Keratinocyte (primary cell): Measurements from ENCODE around the gene CHAC2. TPM values are rescaled to one million over a fixed set of nuclear protein-coding genes. Genes with fewer than 3 reads are reported as not detected.
A peak's percentile ranks its signal among the peaks of the same experiment; 100 is the strongest.

ENCODE experiments used
- DNase-seq: peaks from one replicate; pipeline ENCODE4 v3.0.0-alpha.2; 2011; ENCODE audit warnings: low read depth, missing footprints, low spot score
- FAIRE-seq: peaks from 2 replicates; lab custom pipeline; 2011; peaks lifted over from hg19 to GRCh38; lab: Jason Lieb, UNC
- H2AFZ ChIP-seq: 2 replicates; pipeline ENCODE4 v1.6.0; 2012; ENCODE audit warnings: low read length, control low read depth, inconsistent platforms; ENCODE audit not compliant: control insufficient read depth
- H3K27ac ChIP-seq: 2 replicates; pipeline ENCODE4 v1.5.1; 2011; ENCODE audit warnings: low read length; ENCODE audit not compliant: control insufficient read depth, insufficient read depth
- H3K27me3 ChIP-seq: 3 replicates; pipeline ENCODE4 v1.6.0; 2011; ENCODE audit warnings: low read length; ENCODE audit not compliant: control insufficient read depth, insufficient read depth; ENCODE audit errors: extremely low read depth
- H3K36me3 ChIP-seq, 2 experiments: 2 replicates in 1 of 2; 3 replicates in 1 of 2; pipeline ENCODE4 v1.5.1; 2011; ENCODE audit warnings: low read length in 2 of 2, mild to moderate bottlenecking in 1 of 2; ENCODE audit not compliant: control insufficient read depth in 2 of 2, insufficient read depth in 2 of 2; ENCODE audit errors: extremely low read depth in 1 of 2
- H3K4me1 ChIP-seq: 3 replicates; pipeline ENCODE4 v1.5.1; 2011; ENCODE audit warnings: low read length; ENCODE audit not compliant: control insufficient read depth, insufficient read depth; ENCODE audit errors: extremely low read depth
- H3K4me2 ChIP-seq: 3 replicates; pipeline ENCODE4 v1.6.0; 2011; ENCODE audit warnings: low read depth, low read length; ENCODE audit not compliant: control insufficient read depth, insufficient read depth; ENCODE audit errors: extremely low read depth
- H3K4me3 ChIP-seq, 3 experiments: fragments of 200-600 bp in 1 of 3; sonication (generic) in 1 of 3; 2 replicates in 2 of 3; 3 replicates in 1 of 3; pipeline ENCODE4 v1.5.1; 2011 to 2016; ENCODE audit warnings: low read length in 3 of 3, mild to moderate bottlenecking in 3 of 3, control low read depth in 2 of 3, inconsistent platforms in 1 of 3, low read depth in 1 of 3, mixed read lengths in 1 of 3, mixed run types in 1 of 3, moderate library complexity in 1 of 3; ENCODE audit not compliant: control insufficient read depth in 2 of 3, insufficient read depth in 2 of 3; ENCODE audit errors: extremely low read depth in 1 of 3
- H3K79me2 ChIP-seq: 2 replicates; pipeline ENCODE4 v1.6.0; 2012; ENCODE audit warnings: low read length; ENCODE audit not compliant: control insufficient read depth, insufficient read depth
- H3K9ac ChIP-seq: 3 replicates; pipeline ENCODE4 v1.6.0; 2011; ENCODE audit warnings: low read length; ENCODE audit not compliant: control insufficient read depth, insufficient read depth; ENCODE audit errors: extremely low read depth
- H3K9me1 ChIP-seq: 3 replicates; pipeline ENCODE4 v1.6.0; 2011; ENCODE audit warnings: low read length; ENCODE audit not compliant: control insufficient read depth, insufficient read depth; ENCODE audit errors: extremely low read depth
- H3K9me3 ChIP-seq: 2 replicates; pipeline ENCODE4 v1.5.1; 2012; ENCODE audit warnings: low read depth, low read length; ENCODE audit not compliant: control insufficient read depth
- H4K20me1 ChIP-seq: 3 replicates; pipeline ENCODE4 v1.6.0; 2011; ENCODE audit warnings: low read length; ENCODE audit not compliant: control insufficient read depth, insufficient read depth; ENCODE audit errors: extremely low read depth
- CTCF ChIP-seq, 3 experiments: IDR thresholded peaks in 1 of 3; conservative IDR thresholded peaks in 1 of 3; optimal IDR thresholded peaks in 1 of 3; 2 replicates in 2 of 3; 3 replicates in 1 of 3; pipeline versions ENCODE3 to v1.5.1; 2011; ENCODE audit warnings: low read length in 3 of 3, mild to moderate bottlenecking in 3 of 3, moderate library complexity in 2 of 3, control low read depth in 1 of 3, inconsistent platforms in 1 of 3; ENCODE audit not compliant: insufficient read depth in 2 of 3; ENCODE audit errors: extremely low read depth in 1 of 3
- EZH2 ChIP-seq: IDR thresholded peaks from one replicate; pipeline ENCODE4 v1.6.1; 2012; ENCODE audit warnings: inconsistent platforms, mild to moderate bottlenecking, low read length, moderate library complexity
- dilution Hi-C: fragments of 300-500 bp; cut with MboI; formaldehyde crosslinking; loops from one replicate; pipeline ENCODE4 v1.7.0; 2020; ENCODE audit warnings: low sequenced_read_pairs; ENCODE audit not compliant: extremely low pct_ligation_motif_present
- polyA plus RNA-seq, 5 experiments: library from polyadenylated mRNA; depleted of rRNA in 3 of 5; stranded (reverse) in 3 of 5; stranded (forward) in 1 of 5; unstranded in 1 of 5; fragments of >200 nt; gene quantifications; 1 replicate in 1 of 5; 2 replicates in 3 of 5; 3 replicates in 1 of 5; pipeline versions ENCODE4 v1.2.1 to v1.2.3, GENCODE V29; 2011 to 2012; ENCODE audit warnings: missing spikeins in 2 of 5, low read depth in 1 of 5, low replicate concordance in 1 of 5

The CHAC2 gene
- polyA plus RNA-seq, 1 donor (not counting 4 experiments of a cell fraction or from before 2014, with no cell fraction given) = 10.9 TPM

- dilution Hi-C loops = no loop called here
- peaks cover 24% of the 10 kb centered on the region for H3K4me1 ChIP-seq
- DNase-seq (no peak), FAIRE-seq (no peak)
- no peaks in the 10 kb centered on the region for H3K36me3 ChIP-seq
- TF ChIP-seq EZH2 (no peak), CTCF (optimal IDR thresholded peaks at IDR 0.05 in 1 of 3, IDR thresholded peaks at IDR 0.05 in 1 of 3, conservative IDR thresholded peaks at IDR 0.05 in 1 of 3; ENCODE audit: extremely low read depth in 1 of 3, insufficient read depth in 2 of 3, low read length in 3 of 3) (no peak)
- H3K79me2 ChIP-seq = peaks cover 79% of the 10 kb centered on the region
- H3K9me3 ChIP-seq = no peaks in the 10 kb centered on the region
- no peaks in the 10 kb centered on the region for H3K27me3 ChIP-seq
- no peak overlapping the region for H3K27ac ChIP-seq
- H3K4me2 ChIP-seq = peak overlapping the region; percentile 95
- no peak overlapping the region for H2AFZ ChIP-seq
- H3K4me3 ChIP-seq = no peak overlapping the region
- no peaks in the 10 kb centered on the region for H4K20me1 ChIP-seq
- no peak overlapping the region for H3K9ac ChIP-seq
- no peaks in the 10 kb centered on the region for H3K9me1 ChIP-seq
Measured at GRCh38 chr2:53784436-53784835, 16.8 kb downstream of the CHAC2 start.

GRCh38 chr2:53785366-53785765 is 17.8 kb downstream of the CHAC2 start:
- H3K9ac ChIP-seq = peak overlapping the region; percentile 91

More at GRCh38 chr2:53785366-53785765, 17.8 kb downstream of the CHAC2 start:
- Histone ChIP-seq H3K4me1 (peaks cover 24% of the 10 kb centered on the region), H3K9me3 (no peaks in the 10 kb centered on the region), H3K9me1 (no peaks in the 10 kb centered on the region), H3K79me2 (peaks cover 86% of the 10 kb centered on the region), H4K20me1 (no peaks in the 10 kb centered on the region), H3K27me3 (no peaks in the 10 kb centered on the region), H2AFZ (no peak overlapping the region), H3K4me3 (peak overlapping the region; percentile 85 to 99 (median 96)), H3K36me3 (no peaks in the 10 kb centered on the region), H3K4me2 (peak overlapping the region; percentile 95), H3K27ac (peak overlapping the region; percentile 90)
- dilution Hi-C loops = no loop called here
- DNase-seq (no peak), FAIRE-seq (no peak)
- TF ChIP-seq EZH2 = no peak
- TF ChIP-seq CTCF (optimal IDR thresholded peaks at IDR 0.05 in 1 of 3, IDR thresholded peaks at IDR 0.05 in 1 of 3, conservative IDR thresholded peaks at IDR 0.05 in 1 of 3; ENCODE audit: extremely low read depth in 1 of 3, insufficient read depth in 2 of 3, low read length in 3 of 3) = no peak
